NCI-H510A treated with DMSO at 0.1 percent for 48 hours (cell line): ENCODE measurements around the gene PGC.

ENCODE experiments used
- DNase-seq: peaks from one replicate; lab custom pipeline; 2025; lab: John Stamatoyannopoulos, UW

PGC gene

DNA sequence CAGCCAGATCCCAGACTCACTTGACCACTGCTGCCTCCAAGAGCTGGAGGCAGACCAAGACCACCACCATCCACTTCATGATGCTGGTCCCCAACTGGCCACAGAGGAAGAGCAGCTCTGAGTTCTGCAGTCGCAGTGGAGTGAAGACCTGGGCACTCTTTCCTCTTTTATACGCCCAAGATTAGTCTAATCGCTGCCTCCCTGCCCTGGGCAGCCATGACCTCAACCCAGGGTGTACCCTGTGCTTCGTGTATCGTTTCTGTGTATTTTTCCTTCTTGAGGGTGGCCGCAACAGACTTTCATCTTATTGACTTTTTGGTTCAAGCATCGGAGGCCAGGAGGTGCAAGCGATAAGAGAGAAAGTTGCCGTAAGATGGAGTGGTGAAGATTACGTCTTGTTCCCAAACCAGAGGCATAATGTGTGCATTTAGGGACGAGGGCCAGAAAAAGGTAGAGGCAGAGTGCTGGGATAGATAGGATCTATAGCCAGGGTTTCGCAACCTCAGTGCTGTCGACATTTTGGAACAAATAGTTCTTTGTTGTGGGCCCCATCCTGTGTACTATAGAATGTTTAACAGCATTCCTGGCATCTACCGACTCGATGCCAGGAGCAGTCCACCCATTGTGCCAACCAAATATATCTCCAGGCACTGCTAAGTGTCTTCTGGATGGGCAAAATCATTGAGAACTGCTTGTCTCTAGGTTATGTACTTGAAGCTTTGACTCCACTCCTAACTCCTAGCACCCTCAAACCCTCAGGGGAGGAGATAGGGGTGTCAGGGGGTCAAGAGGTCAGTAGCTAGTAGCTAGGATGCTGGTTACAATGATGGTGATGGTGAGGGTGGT, at the start of gene PGC:
Gene PGC (minus strand): TSS at position 142 of the 846 bp plus-strand sequence. CDS start 63 bp downstream, at position 79.
- no peak for DNase-seq

DNA sequence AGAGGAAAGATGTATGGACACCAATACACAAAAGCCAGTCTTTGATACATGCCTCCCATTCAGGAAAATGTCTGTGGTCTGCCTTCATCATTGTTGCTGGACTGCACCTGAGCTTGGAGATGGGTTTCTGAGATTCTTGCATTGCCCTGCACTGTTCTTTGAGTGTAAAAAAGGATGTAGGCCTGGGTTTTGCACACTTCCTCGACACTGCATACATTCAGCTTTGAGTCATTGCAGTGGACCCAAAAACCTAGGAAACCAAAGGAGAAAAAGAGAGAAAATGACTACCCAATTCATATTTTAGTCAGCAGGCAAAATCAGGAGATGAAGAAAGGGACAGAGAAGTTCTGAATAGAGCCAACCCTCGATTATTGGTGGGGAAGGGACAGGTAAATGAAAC, 49.3 kb upstream of the PGC start:
- no peak for DNase-seq

DNA sequence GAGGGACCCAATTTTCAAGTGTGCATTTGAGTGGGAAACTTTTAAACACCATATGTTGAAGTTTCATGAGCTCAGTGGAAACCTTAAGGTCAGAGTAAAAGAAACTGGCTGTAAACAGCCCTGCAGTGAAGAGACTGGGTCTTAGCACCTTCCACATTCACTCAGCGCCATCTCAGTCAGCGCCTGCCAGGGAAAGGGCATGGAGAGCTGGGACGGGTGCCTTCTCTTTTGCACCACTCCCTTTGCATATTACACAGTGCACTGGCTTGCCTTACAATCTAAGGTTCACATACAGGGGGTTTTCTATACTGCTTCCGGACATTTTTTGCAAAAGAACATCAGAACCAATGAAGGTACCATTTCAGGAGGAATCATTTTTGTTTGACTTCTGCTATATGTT, 44.8 kb upstream of the PGC start:
- DNase-seq = no peak

DNA sequence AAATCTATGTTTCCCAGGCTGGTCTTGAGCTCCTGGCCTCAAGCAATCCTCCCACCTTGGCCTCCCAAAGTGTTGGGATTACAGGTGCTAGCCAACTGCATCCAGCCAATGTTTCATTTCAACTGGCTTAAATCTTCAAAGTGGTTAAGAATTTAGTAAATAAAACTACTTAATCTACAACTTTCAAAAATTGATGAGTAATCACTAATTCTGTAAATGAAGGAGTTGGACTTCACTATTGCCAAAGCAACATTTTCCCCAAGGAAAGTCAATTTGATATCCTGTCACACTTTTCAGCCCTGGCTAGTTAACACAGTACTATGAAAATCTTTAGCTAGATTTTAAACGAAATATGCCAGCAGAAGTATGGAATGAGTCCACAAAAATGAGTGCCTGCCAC, 44.1 kb upstream of the PGC start:
- no peak for DNase-seq

DNA sequence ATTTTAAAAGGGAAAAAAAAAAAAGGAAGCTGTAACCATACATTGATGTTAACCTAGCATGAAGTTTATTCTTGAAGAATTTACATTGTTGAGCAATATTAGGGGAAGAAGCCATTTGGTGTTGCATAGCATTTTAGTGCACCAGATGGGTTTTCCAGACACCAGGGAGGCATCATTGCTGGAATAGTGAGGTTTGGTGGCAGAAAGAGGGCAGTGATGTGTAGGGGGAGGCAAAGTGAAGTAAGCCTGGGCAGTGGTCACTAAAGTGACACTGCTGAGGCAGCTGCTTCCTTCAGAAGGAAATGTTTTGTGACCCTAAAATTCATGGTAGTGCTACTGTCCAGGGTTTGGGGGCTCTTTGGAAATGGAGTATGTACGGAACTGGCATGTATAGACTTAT, 42.8 kb upstream of the PGC start:
- DNase-seq = no peak

DNA sequence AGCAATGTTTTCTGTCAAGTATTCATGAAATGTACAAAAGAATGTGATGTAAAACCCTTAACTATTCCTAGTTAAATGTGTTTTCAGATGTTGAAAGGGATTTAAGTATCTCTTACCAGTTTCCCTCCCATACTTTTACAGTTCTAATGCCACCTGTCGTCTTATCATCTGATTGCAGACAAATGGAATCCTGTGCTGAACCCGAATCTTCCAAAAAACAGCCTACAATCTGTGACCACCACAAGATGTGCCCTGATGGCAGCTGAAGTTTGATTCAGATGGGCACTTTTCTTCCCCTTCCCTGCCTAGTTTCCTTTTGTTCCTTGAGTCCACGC, 42.2 kb upstream of the PGC start:
- no peak for DNase-seq

DNA sequence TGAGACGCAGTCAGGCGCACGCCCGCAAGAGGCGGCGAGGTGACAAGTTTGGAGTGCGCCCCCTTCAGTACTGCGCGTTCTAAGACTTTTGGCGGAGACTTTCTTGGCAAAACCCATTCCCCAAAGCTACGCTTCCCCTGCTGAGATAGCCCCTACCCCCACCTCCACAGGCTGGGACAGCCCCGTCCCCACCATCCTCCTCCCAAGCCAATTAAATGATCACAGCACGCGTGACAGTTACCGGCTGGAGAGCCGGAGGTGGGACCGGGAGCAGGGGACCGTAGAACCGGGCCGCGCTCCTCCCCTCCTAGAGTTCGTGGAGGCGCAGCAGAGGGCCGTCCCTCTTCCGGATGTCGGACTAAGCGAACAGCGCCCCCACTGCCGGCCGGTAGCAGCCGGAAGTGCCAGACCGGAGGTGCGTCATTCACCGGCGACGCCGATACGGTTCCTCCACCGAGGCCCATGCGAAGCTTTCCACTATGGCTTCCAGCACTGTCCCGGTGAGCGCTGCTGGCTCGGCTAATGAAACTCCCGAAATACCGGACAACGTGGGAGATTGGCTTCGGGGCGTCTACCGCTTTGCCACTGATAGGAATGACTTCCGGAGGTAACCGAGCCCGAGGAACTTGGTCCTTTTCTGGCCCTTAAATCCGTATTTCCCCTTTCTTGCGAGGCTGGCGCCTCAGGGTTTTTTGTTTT, 40.2 kb upstream of the PGC start, which contains the start of gene TOMM6:
Gene TOMM6 (plus strand): TSS at position 476 of the 699 bp plus-strand sequence. CDS start 4 bp downstream, at position 480.
- DNase-seq = peak; percentile 96

DNA sequence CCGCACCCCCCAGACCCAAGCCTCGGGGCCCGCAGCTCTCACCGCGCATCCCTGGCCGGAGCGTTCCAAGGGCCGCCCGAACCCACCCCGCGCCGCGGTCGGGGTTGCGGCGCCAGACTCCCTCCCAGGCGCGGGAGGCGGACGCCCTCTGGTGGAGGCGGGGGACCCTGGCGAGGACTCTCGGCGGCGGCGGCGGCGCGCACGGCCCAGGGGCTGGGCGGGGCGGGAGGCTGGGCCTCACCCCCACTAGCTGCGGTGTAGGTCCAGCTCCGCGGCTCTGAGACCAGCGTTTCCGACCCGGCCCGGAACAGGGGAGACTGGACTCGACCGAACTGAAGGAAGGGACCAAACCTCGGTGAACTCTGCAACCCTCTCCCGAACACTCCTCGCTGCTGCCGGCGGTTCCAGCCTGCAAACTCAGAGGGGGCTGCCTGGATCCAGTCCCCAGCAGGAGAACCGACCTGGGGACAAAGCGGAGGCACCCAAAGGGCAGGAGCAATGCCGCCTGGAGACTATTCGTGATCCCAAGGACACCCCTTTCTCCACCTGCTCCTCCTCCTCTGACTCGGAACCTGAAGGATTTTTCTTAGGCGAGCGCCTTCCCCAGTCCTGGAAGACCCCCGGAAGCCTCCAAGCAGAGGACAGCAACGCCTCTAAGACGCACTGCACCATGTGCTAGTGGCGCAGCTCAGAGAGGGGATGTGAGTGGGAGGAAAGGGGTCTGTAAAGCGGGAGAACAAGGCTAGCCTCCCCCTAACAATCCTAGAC, 39.4 kb upstream of the PGC start:
- peak; percentile 85 for DNase-seq

DNA sequence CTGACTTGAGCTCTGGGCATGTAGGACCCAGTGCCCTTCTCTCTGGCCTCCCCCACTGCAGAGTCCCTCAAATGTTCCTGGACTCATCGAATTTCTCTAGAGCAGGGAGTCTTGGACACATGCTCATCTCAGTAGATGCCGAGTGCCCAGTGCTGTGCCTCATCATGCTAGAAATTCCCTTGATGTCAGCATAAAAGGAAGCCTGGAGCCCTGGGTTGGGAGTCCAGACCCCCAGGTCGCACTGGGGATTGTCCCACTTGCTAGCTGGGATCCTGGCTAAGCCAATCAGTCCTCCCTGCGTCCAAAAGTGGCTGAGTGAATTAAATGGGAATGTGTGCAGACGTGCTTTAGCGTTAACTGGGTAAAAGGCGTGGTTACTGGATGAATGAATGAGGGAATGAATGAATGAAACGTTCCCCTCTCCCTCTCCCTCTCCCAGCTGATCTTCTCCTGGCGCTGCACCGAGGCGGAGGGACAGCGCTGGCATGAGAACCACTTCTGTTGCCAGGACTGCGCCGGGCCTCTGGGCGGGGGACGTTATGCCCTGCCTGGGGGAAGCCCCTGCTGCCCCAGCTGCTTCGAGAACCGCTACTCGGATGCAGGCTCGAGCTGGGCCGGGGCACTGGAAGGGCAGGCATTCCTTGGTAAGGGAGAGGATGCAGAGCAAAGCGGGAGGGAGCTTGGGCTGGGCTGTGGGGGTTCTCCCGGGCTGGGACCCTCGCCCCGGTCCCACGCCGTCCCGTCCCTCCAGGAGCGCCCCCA, 38.7 kb upstream of the PGC start:
- DNase-seq = no peak

DNA sequence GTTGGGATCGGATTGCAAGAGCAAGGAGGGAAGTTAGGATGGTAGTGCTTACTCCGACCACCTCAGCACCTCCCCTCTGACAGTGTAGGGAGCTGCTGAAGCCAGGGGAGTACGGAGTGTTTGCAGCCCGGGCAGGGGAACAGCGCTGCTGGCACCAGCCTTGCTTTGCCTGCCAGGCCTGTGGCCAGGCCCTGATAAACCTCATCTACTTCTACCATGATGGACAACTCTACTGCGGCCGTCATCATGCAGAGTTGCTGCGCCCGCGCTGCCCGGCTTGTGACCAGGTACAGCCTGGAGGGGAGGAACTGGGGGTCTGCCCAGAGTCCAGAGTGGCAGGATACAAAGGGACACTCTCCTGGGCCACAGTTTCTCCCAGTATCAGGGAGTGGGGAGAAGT, 38.1 kb upstream of the PGC start:
- DNase-seq = no peak

DNA sequence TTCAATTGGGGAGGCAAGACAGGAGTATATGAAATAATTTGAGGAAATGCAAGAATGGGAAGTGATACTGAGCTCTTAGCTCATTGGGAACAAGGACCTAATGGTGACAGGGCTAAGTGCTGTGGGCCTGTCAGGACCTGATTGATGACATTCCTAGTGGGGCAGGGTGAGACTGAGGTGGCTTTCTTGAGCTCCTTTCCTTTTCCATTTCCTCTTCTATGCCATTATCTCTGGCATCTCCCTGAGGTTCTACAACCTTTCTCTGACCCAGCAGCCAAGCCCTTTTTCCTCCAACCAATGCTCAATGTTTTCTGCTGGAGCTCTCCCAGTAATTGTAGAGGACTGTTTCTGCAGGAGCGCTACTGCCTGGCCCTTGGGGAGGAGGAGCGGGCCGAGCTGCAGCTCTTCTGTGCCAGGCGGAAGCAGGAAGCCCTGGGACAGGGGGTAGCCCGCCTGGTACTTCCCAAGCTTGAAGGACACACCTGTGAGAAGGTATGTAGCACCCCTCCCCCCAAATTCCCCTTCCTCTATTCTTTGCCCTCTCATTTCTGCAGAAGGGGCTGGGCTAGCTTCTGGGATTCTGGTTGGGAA, 37.5 kb upstream of the PGC start:
- no peak for DNase-seq

DNA sequence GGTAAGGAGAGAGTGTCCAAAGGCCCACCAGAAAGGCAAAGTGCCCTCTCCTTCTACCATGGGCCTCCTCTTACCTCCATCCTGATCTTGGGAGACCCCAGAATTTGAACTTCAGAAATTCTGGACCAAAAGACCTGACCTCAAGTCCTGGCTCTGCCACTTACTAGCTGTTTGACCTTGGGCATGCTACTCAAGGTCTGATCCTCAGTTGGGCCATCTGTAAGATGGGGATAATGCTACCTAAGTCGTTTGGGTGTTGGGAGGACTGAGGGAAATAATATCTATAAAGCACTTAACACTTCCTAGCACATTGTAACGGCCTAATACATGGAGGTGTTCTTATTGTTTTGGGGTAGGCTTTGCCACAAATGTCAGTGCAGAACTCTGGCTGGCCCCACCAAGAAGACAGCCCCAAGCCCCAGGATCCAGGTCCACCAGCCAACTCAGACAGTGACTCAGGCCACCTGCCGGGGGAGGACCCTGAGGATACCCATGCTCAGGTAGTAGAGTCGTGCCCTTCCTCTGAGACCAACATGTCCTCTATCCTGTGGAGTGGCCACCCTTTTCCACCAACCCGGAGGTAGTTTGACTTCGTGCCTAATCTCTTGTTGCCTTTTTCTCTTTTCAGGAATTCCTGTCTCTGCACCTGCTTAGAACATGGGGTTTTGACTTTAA, 36.0 kb upstream of the PGC start:
- no peak for DNase-seq

DNA sequence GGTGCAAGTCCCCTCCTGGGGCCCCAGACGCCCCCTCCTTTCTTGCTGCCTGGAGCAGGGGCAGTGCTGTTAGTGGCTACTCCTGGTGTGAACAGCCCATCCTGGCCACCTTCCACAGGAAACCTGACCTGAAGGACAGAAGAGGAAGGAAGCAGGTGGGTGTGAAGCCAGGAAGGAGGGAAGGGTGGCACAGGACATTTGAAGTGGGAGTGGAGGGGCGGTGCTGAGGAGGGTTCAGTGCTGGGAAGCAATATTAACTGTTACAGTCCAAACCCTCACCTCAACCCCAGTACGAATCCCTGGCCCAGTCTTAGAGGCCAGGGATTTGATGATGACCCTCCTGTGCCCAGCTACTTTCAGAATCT, 34.2 kb upstream of the PGC start:
- DNase-seq = no peak

DNA sequence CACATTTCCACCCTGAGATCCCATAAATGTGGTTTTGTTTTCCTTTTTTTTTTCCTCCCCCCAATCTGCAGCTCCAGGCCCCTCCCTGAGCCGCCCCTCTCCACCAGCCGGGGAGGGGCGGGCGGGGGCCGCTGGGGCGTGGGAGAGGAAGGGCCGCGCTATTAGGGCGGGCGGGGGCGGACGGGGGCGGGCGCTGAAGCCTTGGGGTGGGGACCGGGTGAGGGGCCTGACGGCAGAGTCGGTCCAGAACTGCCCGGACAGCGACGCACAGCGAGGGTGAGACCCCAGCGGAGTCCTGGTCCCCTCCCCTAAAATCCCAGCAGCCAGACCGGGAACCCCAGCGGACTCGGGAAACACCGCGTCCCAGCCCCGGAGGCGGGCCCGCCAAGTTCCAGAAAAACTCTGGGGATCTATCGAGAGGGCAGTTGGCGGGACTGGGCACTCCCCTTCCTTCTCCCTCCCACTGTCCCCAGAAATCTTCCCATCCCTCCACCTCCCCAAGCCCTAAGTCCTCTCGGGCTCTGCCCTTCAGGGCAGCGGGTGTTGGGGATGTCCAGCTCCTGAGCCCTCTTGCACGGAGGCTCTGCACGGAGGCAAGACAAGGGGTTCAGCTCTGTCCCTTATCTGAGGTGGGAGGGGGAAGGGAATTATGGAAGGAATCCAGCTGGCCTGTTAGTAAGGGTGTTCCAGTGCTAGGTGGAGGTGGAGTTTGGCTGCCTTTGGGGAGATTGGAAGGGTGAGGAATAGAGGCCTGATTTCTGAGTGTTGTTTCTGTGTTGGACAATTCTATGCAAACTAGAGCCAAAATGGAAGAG, 33.6 kb upstream of the PGC start, which contains the start of gene PRICKLE4:
Gene PRICKLE4 (plus strand): TSS at position 232 of the 815 bp plus-strand sequence. CDS start 2,692 bp downstream, outside the sequence.
- peak; percentile 25 for DNase-seq

DNA sequence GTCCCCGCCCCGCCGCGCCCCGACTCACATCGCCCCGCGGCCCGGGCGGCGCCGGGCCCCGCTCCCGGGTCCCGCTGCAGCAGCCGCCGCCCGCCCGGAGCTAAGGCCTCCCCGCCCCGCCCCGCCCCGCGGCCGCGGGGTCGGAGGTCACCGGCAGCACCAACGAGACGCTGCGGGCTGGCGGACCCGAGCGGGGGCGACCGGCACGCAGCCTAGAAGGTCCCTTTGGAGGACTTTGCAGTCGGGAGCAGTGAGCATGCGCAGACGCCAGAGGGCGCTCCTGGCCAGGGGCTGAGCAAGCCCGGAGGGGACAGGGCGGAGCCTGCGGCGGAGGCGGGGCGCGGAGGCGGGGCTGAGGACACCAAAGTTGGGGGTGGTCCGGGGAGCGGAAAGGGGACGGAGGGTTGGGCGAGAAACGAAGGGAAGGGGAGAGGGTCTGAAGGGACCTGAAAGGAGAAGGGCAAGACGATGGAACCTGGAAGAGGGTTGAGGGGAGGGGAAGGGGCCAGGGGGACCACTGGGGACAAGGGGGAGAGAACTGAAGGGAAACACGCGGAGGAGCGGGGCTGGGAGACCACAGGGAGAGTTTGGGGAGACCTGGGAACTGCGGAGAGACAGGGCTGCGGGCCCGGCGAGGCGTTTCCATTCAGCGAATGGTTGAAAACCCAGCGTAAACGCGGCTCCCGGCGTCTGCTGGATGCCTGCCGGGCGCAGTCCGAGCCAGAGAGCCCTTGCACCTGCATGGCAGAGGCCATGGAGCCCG, 32.8 kb upstream of the PGC start, which contains the start of gene FRS3:
Gene FRS3 (minus strand): TSS at position 113 of the 763 bp plus-strand sequence. CDS start 2,913 bp downstream, outside the sequence.
- DNase-seq = peak; percentile 97

DNA sequence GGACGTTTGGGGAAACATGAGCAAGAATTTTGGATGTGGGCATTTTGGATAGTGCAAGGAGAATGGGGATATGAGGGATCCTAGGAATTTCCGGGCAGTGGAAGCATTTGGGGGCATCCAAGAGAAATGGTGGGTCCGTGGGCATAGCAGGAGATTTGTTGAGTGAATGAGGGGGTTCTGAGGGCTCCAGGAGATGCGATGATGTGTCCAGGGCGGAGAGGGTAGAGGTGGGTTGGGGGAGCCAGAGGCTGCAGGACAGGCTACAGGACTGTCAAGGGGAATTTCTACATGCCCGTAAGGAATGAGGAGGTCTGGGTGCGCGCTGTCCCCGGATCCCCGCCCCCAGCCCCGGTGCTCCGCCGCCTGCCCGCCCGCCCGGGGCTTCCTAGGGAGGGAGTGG, 32.1 kb upstream of the PGC start:
- no peak for DNase-seq

DNA sequence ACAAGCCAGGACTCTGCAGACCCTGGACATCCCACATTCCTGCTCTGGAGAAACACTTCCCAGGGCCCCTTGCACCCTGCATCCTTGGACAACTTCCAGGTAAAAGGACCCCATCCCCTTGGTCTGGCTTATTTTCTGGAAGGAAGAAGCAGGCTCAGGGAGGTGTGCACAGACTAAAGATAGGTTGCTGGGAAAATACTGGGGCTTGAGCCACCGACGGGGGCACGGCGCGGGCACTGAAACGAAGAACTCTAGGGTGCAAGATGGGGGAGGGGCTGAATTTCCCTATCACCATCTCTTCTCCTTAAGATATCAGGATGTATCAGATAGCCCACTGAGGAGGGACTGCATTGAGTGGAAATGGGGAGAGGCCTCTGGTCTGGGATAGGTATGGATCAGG, 31.7 kb upstream of the PGC start:
- no peak for DNase-seq

DNA sequence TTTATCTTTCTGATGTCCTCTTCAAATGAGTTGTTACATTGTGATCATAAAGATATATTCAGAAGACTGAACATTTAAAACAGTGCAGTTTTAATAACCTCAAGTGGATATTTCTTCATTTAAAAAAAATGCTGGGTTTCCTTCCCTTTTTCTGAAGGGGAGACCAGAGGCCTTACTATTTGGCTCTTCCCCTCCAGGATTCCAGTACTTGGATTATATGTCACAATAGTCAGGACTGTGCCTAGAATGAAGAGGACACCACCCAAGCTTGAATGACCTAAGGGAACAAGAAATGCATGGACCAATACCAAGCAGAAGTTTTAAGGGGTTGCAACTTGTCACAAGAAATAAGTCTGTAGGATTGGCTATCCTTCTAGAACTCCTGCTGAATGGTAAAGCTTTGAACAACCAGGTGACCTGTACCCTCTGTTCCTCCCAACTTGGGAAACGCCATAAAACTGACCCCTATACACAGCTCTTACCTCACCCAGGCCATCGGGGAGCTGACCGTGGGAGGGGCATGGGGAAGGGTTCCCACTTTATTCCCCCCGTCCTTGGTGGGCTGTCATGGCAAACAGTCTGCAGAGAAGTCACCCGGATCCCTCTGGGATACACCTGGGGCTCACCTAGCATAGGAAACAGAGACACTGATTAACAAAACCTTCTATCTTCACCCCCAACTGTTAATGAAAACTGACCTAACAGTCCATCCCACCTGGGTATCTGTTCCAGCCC, 30.5 kb upstream of the PGC start:
- no peak for DNase-seq
